Right lobe of liver (tissue), 4 donors: ENCODE results near the gene ERCC6L.

Source experiments
- POLR2A ChIP-seq: fragments of 450-650 bp; IDR thresholded peaks from one replicate; pipeline ENCODE4 v1.6.1; 2017; ENCODE audit warnings: antibody characterized with exemption, mild to moderate bottlenecking
- TF ChIP-seq, protein P1 (sequence below), 4 donors: fragments of 200-600 bp in 3 of 4; fragments of 450-650 bp in 1 of 4; IDR thresholded peaks; one replicate each; pipeline versions ENCODE4 v1.5.1 to v1.8.0; 2016 to 2022; ENCODE audit warnings: antibody characterized with exemption in 4 of 4, mild to moderate bottlenecking in 2 of 4
- donor health status: DM: no; HTN: no; CAD: no.
- donor health status: DM: no; HTN: no; CAD: no.
- donor health status: DM: no; HTN: yes; CAD: no.

DNA sequence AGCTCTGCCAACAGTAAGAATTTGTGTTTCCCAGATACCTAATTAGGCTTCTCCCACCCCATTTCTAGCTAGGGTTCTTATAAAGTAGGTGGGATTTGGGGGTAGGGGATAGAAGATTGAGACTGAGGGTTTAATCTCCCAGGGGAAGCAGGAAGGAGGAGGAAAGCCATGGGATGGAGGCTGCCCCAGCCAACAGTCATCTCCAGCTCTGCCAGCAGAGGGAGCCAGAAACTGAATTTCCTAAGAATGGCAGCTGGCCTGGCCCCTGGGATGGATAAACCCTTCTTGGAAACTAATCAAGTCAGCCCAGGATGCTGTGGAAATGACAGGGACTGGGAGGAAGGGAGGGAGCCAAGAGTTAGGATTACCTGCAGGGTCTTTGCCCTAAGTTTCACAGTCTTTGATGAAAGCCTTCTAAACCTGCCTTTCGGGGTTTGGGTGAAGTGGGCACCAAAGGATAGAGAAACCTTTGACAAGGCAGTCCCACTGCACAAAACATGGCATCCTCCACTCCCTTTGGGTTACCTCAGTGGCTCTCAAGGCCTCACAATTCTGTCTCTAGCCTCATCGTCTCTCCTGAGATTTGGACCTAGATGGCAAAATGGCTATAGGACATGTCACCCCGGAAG is 6.7 kb upstream of the ERCC6L start:
- TF ChIP-seq, protein P1, sequence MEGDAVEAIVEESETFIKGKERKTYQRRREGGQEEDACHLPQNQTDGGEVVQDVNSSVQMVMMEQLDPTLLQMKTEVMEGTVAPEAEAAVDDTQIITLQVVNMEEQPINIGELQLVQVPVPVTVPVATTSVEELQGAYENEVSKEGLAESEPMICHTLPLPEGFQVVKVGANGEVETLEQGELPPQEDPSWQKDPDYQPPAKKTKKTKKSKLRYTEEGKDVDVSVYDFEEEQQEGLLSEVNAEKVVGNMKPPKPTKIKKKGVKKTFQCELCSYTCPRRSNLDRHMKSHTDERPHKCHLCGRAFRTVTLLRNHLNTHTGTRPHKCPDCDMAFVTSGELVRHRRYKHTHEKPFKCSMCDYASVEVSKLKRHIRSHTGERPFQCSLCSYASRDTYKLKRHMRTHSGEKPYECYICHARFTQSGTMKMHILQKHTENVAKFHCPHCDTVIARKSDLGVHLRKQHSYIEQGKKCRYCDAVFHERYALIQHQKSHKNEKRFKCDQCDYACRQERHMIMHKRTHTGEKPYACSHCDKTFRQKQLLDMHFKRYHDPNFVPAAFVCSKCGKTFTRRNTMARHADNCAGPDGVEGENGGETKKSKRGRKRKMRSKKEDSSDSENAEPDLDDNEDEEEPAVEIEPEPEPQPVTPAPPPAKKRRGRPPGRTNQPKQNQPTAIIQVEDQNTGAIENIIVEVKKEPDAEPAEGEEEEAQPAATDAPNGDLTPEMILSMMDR (IDR thresholded peaks at IDR 0.05): peak; percentile 67 to 90 (median 82)
- no peak for TF ChIP-seq POLR2A
